ENCODE measurements around the gene IVL. TPM values are rescaled to one million over a fixed set of nuclear protein-coding genes. Genes with fewer than 3 reads are reported as not detected.

Gene IVL
- total RNA-seq, 1 experiment from 2014 or later, result not detected

- DNase-seq (ENCODE audit: extremely low read depth, low read depth), result no peak
Observed at GRCh38 chr1:152946248-152946647, 37.9 kb downstream of the IVL start.

DNA sequence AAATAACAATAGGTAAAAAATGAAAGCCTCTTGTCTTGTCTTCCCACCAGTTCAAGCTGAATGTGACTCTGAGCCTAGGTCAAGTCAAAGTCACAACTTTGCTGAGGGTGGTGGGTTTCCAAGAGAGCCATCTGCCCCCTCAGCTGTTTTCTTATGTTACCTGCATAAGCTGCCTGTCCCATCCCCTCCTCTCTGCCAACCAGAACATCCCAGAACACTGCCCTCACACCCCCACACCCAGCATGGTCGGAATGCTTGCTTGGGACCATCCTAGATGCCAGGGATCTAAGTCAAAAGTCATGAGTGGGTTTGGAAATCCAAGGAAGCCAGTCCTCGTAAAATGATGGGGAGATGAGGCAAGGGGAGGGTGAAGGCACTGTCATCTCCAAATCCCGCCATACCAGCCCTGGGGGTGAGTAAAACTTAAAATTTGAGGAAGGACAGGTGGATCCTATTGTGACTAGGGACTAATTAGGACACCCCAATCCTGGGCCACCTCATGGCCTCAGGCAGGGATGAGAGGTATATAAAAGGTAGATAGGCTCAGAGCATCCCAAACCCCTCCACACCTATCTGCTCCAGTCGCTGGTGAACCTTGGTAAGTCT lies 38.4 kb downstream of the IVL start, which contains the start of gene SPRR5:
SPRR5 (plus strand) TSS at position 556 of the 606 bp plus-strand sequence. CDS start 1,349 bp downstream, outside the sequence.
- no peak for DNase-seq (ENCODE audit: extremely low read depth, low read depth)

DNA sequence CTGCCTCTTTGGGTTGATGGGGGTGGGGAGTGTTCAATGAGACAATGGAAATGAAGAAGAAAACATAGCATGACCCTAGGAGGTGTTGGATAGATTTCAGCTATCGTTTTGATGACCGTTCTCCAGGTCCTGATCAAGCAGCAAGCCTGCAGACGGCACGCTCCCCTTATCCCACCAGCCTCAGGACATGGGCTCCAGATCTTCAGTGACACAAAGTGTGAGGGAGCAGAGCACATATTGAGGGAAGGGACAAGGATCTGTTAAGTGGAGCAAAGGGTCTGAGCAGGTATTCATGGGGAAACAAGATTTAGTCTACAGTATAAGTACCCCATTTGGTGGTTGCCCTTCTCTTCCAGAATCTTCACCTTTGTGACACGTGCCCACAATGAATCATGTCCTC lies 43.4 kb downstream of the IVL start:
- DNase-seq (ENCODE audit: extremely low read depth, low read depth), result no peak

- no peak for DNase-seq (ENCODE audit: extremely low read depth, low read depth)
Observed at GRCh38 chr1:152953761-152954160, 45.4 kb downstream of the IVL start.

DNA sequence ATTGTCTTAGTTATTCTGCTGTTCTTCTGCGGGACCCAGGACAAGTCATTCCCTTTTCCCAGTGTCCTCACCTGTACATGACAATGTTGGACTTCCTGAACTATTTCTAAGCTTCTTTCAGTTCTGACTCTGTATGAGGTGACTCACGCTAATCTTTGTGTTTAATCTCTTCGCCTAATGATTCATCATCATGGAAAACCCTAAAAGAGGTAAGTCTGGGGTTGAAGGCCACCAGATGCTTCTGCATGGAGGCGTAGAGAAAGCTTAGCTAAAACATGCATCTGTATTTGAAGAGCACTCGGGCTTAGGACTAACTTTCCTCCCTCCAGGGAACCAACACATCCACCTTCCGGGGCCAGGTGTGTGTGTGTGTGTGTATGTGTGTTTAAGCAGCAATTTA lies 46.1 kb downstream of the IVL start:
- DNase-seq (ENCODE audit: extremely low read depth, low read depth), result no peak

DNA sequence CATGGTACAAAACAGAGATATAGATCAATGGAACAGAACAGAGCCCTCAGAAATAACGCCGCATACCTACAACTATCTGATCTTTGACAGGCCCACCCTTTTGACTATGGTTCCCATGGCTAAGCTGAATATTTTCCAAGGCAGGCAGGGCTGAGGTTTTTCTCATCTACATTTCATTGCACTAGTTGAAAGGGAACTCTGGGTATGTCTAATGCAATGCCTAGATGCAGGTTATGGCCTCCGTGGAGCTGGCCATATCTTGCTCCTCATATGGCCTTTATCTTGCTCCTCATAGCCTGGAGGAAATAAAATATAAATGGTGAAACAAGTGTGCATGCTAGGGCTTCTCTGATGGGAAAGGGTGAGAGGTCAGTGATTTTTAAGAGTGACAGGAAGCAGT lies 49.2 kb downstream of the IVL start:
- DNase-seq (ENCODE audit: extremely low read depth, low read depth), result no peak

DNA sequence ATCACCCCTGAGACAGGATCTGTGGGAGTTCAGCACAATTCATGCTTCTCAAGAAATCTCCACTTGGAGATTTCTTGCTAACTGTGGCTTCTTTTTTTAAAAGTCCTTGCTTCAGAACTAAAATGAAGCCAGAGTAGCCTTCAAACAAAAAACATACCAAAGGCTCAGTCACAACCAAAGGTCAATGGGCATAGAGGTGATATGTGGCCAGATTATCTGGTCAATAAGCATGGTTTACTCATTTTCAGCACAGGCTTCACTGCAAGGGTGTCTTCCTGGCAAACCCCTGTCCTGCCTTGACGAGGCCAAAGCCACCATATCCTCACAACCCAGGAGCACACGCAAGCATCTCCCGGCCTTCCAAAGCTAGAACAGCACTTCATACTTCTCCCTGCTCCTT lies 50.9 kb downstream of the IVL start:
- no peak for DNase-seq (ENCODE audit: extremely low read depth, low read depth)

- no peak for DNase-seq (ENCODE audit: extremely low read depth, low read depth)
Observed at GRCh38 chr1:152959801-152960451, 51.6 kb downstream of the IVL start.

DNA sequence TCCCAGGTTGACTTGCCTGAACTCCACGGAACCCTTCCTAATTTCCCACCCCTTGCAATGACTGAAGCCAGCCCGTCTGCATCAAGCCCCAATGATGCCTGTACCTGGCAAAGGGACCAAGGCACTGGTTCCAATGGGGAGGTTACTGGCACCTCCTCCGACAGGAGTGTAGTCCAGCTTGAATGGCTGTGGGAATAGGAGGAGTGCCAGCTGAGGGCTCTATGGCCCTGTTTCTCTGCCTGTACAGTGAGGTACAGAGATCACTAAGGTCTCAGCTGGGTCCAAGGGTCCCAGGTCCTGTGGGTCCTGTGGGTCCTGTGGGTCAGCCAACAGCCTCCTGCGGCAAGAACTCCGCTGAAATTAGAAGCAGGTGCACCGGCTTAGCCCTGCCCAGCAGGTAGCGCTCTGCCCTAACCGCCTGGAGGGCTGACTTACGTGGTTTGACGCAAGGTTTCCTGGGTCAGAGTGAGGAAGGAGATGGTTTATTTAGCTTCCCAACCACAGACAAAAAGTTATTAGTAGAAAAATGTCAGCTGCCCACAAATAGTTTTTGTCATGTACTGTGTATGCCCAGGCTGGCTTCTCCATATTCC lies 52.2 kb downstream of the IVL start:
- no peak for DNase-seq (ENCODE audit: extremely low read depth, low read depth)

Other genes starting within 250 kb of the IVL start
- gene LCE2D, start 245.2 kb upstream of the IVL start, total RNA-seq (2014; rRNA removed; shearing (Covaris generic)), result not detected in 2 replicates
- gene LCE2C, start 233.3 kb upstream of the IVL start, total RNA-seq (2014; rRNA removed; shearing (Covaris generic)), result not detected in 2 replicates
- gene LCE2B, start 222.4 kb upstream of the IVL start, total RNA-seq (2014; rRNA removed; shearing (Covaris generic)), result not detected in 2 replicates
- not detected in 2 replicates for gene LCE2A, start 210.2 kb upstream of the IVL start, total RNA-seq (2014; rRNA removed; shearing (Covaris generic))
- not detected in 2 replicates for gene LCE4A, start 200.4 kb upstream of the IVL start, total RNA-seq (2014; rRNA removed; shearing (Covaris generic))
- gene KPRP, start 150.5 kb upstream of the IVL start, total RNA-seq (2014; rRNA removed; shearing (Covaris generic)), result not detected in 2 replicates
- gene LCE1F, start 133.4 kb upstream of the IVL start, total RNA-seq (2014; rRNA removed; shearing (Covaris generic)), result not detected in 2 replicates
- gene LCE1E, start 122.3 kb upstream of the IVL start, total RNA-seq (2014; rRNA removed; shearing (Covaris generic)), result not detected in 2 replicates
- not detected in 2 replicates for gene LCE1D, start 111.8 kb upstream of the IVL start, total RNA-seq (2014; rRNA removed; shearing (Covaris generic))
- not detected in 2 replicates for gene LCE1C, start 101.9 kb upstream of the IVL start, total RNA-seq (2014; rRNA removed; shearing (Covaris generic))
- gene LCE1B, start 96.6 kb upstream of the IVL start, total RNA-seq (2014; rRNA removed; shearing (Covaris generic)), result not detected in 2 replicates
- not detected in 2 replicates for gene LCE1A, start 81.1 kb upstream of the IVL start, total RNA-seq (2014; rRNA removed; shearing (Covaris generic))
- gene LCE6A, start 65.7 kb upstream of the IVL start, total RNA-seq (2014; rRNA removed; shearing (Covaris generic)), result not detected in 2 replicates
- gene LCE7A, start 48.5 kb upstream of the IVL start, total RNA-seq (2014; rRNA removed; shearing (Covaris generic)), result not detected in 2 replicates
- gene SMCP, start 30.2 kb upstream of the IVL start, total RNA-seq (2014; rRNA removed; shearing (Covaris generic)), result not detected in 2 replicates
- gene SPRR5, start 38.7 kb downstream of the IVL start, total RNA-seq (2014; rRNA removed; shearing (Covaris generic)), result not detected in 2 replicates
- not detected in 2 replicates for gene SPRR4, start 62.1 kb downstream of the IVL start, total RNA-seq (2014; rRNA removed; shearing (Covaris generic))
- not detected in 2 replicates for gene SPRR1A, start 75.5 kb downstream of the IVL start, total RNA-seq (2014; rRNA removed; shearing (Covaris generic))
- not detected in 2 replicates for gene SPRR3, start 93.2 kb downstream of the IVL start, total RNA-seq (2014; rRNA removed; shearing (Covaris generic))
- gene SPRR1B, start 122.7 kb downstream of the IVL start, total RNA-seq (2014; rRNA removed; shearing (Covaris generic)), result not detected in 2 replicates
- gene SPRR2D, start 132.6 kb downstream of the IVL start, total RNA-seq (2014; rRNA removed; shearing (Covaris generic)), result not detected in 2 replicates
- gene SPRR2A, start 149.0 kb downstream of the IVL start, total RNA-seq (2014; rRNA removed; shearing (Covaris generic)), result not detected in 2 replicates
- not detected in 2 replicates for gene SPRR2B, start 163.1 kb downstream of the IVL start, total RNA-seq (2014; rRNA removed; shearing (Covaris generic))
- gene SPRR2E, start 186.0 kb downstream of the IVL start, total RNA-seq (2014; rRNA removed; shearing (Covaris generic)), result not detected in 2 replicates
- not detected in 2 replicates for gene SPRR2F, start 205.0 kb downstream of the IVL start, total RNA-seq (2014; rRNA removed; shearing (Covaris generic))
- not detected in 2 replicates for gene SPRR2G, start 242.3 kb downstream of the IVL start, total RNA-seq (2014; rRNA removed; shearing (Covaris generic))

Data from NCI-H460 (cell line).